HepG2 (cell line): ENCODE data around the gene HDHD3. TPM values are rescaled to one million over a fixed set of nuclear protein-coding genes. Genes with fewer than 3 reads are reported as not detected.

Experiments
- E2F2 ChIP-seq: sonication (generic); formaldehyde crosslinking; IDR thresholded peaks from 2 replicates; pipeline ENCODE4 v1.4.0; 2020; ENCODE audit warnings: missing genetic modification reagents, borderline replicate concordance
- ELF3 ChIP-seq: IDR thresholded peaks from 2 replicates; pipeline ENCODE4 v1.6.1; 2016; ENCODE audit warnings: missing genetic modification reagents, missing compliant biosample characterization
- HNRNPL ChIP-seq: fragments of 200-400 bp; formaldehyde crosslinking; IDR thresholded peaks from 2 replicates; pipeline ENCODE4 v1.6.1; 2017; ENCODE audit warnings: mild to moderate bottlenecking, low read depth, low read length
- KLF16 ChIP-seq, 2 experiments: sonication (generic) in 1 of 2; formaldehyde crosslinking in 1 of 2; IDR thresholded peaks; 2 replicates each; pipeline versions ENCODE4 v1.6.1 to v1.8.0; 2016 to 2023; ENCODE audit warnings: missing genetic modification reagents in 2 of 2, missing compliant biosample characterization in 1 of 2
- MAFF ChIP-seq: IDR thresholded peaks from 2 replicates; pipeline ENCODE4 v1.6.1; 2011; ENCODE audit warnings: low read depth, low read length, improper control_type of control experiment
- MXD1 ChIP-seq: sonication (generic); formaldehyde crosslinking; IDR thresholded peaks from 2 replicates; pipeline ENCODE4 v1.4.0; 2020; ENCODE audit warnings: mild to moderate bottlenecking, missing genetic modification reagents
- PBX3 ChIP-seq: sonication (generic); formaldehyde crosslinking; IDR thresholded peaks from 2 replicates; pipeline ENCODE4 v1.8.1; 2023; ENCODE audit warnings: missing genetic modification reagents, inconsistent platforms, borderline replicate concordance
- SOX5 ChIP-seq: IDR thresholded peaks from 2 replicates; pipeline ENCODE4 v1.6.1; 2016; ENCODE audit warnings: borderline replicate concordance
- SOX6 ChIP-seq, 2 experiments: fragments of 450-650 bp in 1 of 2; sonication (generic) in 1 of 2; formaldehyde crosslinking in 1 of 2; IDR thresholded peaks; 2 replicates each; pipeline versions ENCODE4 v1.4.0 to v1.6.1; 2017 to 2020; ENCODE audit warnings: antibody characterized with exemption in 1 of 2, mild to moderate bottlenecking in 1 of 2, missing genetic modification reagents in 1 of 2
- TERF1 ChIP-seq: sonication (generic); formaldehyde crosslinking; IDR thresholded peaks from 2 replicates; pipeline ENCODE4 v1.8.0; 2022; ENCODE audit warnings: mild to moderate bottlenecking, missing genetic modification reagents, moderate library complexity
- ZBTB8A ChIP-seq: sonication (generic); formaldehyde crosslinking; IDR thresholded peaks from 2 replicates; pipeline ENCODE4 v1.4.0; 2020; ENCODE audit warnings: mild to moderate bottlenecking, low read depth, missing genetic modification reagents, borderline replicate concordance
- ZKSCAN1 ChIP-seq: fragments of 150-350 bp; IDR thresholded peaks from 2 replicates; pipeline ENCODE4 v1.6.1; 2014; ENCODE audit warnings: low read length
- ZNF10 ChIP-seq: sonication (generic); formaldehyde crosslinking; IDR thresholded peaks from 2 replicates; pipeline ENCODE4 v1.4.0; 2020; ENCODE audit warnings: mild to moderate bottlenecking, low read depth, missing genetic modification reagents, borderline replicate concordance
- ZNF274 ChIP-seq: sonication (generic); formaldehyde crosslinking; IDR thresholded peaks from 2 replicates; pipeline ENCODE4 v1.5.1; 2020; ENCODE audit warnings: mild to moderate bottlenecking, missing genetic modification reagents
- ZNF33B ChIP-seq: sonication (generic); formaldehyde crosslinking; IDR thresholded peaks from 2 replicates; pipeline ENCODE4 v1.5.1; 2020; ENCODE audit warnings: mild to moderate bottlenecking, missing genetic modification reagents
- ZNF646 ChIP-seq: sonication (generic); formaldehyde crosslinking; IDR thresholded peaks from 2 replicates; pipeline ENCODE4 v1.9.0; 2021; ENCODE audit warnings: mild to moderate bottlenecking, missing genetic modification reagents
- polyA plus RNA-seq, 8 experiments: library from polyadenylated mRNA; depleted of rRNA in 3 of 8; stranded (reverse) in 7 of 8; unstranded in 1 of 8; fragments of >200 nt; fragmentation: Illumina TruSeq in 4 of 8; extraction: Trizol in 4 of 8; gene quantifications; 2 replicates each; pipeline versions ENCODE4 v1.2.1 to v1.2.3, GENCODE V29; 2011 to 2016; ENCODE audit warnings: low read depth in 4 of 8, missing spikeins in 1 of 8, mixed read lengths in 1 of 8; ENCODE audit not compliant: insufficient read depth in 1 of 8
- total RNA-seq, 5 experiments: library from RNA; depleted of rRNA; stranded (reverse); fragments of >200 nt; fragmentation: Illumina TruSeq; extraction: Trizol; gene quantifications; 2 replicates each; pipeline ENCODE4 v1.2.3, GENCODE V29; 2016; ENCODE audit warnings: low read depth in 1 of 5

The HDHD3 gene
- total and polyA plus RNA-seq, 2 of the 13 experiments (the other 11 are each of a cell fraction or from before 2014, with no cell fraction given) = 23.1 to 38.5 TPM

GRCh38 chr9:113380869-113381378 lies 4.1 kb upstream of the HDHD3 start (continued):
- TF ChIP-seq ZNF33B (CRISPR knock-in tag) (no peak), ELF3 (CRISPR knock-in tag) (0 out of 2 replicates have a peak, but pooled peaks have one; percentile 30), ZKSCAN1 (no peak), SOX6 (IDR thresholded peaks at IDR 0.05) (no peak), SOX6 (CRISPR knock-in tag; IDR thresholded peaks at IDR 0.05) (peak; percentile 25; the same call in 1 of the 2 replicates), KLF16 (CRISPR knock-in tag; IDR thresholded peaks at IDR 0.05) (no peak), TERF1 (CRISPR knock-in tag) (no peak), MAFF (peak; percentile 96), PBX3 (CRISPR knock-in tag) (no peak), SOX5 (CRISPR knock-in tag) (0 out of 2 replicates have a peak, but pooled peaks have one; percentile 8), E2F2 (CRISPR knock-in tag) (no peak), MXD1 (CRISPR knock-in tag) (no peak), ZNF274 (no peak), ZNF10 (CRISPR knock-in tag) (no peak), ZNF646 (CRISPR knock-in tag) (no peak), HNRNPL (no peak), ZBTB8A (CRISPR knock-in tag) (no peak)
